A549 (cell line): ENCODE measurements around the gene SYMPK. TPM values are rescaled to one million over a fixed set of nuclear protein-coding genes. Genes with fewer than 3 reads are reported as not detected.
A peak's percentile ranks its signal among the peaks of the same experiment; 100 is the strongest.

Experiments used
- ATAC-seq, 2 experiments: fragments of 200-7000 bp in 1 of 2; fragments of >200 bp in 1 of 2; cut with Nextera tagmentation in 1 of 2; cut with Tn5 transposase in 1 of 2; 3 replicates each; pipeline versions ENCODE4 v1.8.0 to v1.9.1; 2018 to 2020; ENCODE audit warnings: mild to moderate bottlenecking in 1 of 2, moderate library complexity in 1 of 2
- CTCF ChIA-PET: fragments of 300-600 bp; sonication (Branson Sonifier 250); formaldehyde crosslinking; extraction: SDS; loops from one replicate; lab custom pipeline; 2021; ENCODE audit warnings: antibody characterized with exemption, inconsistent platforms; lab: Yijun Ruan, JAX
- POLR2A ChIA-PET: fragments of 350-600 bp; formaldehyde crosslinking; extraction: SDS; loops from one replicate; lab custom pipeline; 2021; ENCODE audit warnings: antibody characterized with exemption, inconsistent platforms; lab: Yijun Ruan, JAX
- DNase-seq, 2 experiments: peaks; one replicate each; pipeline versions ENCODE4 v3.0.0 to v3.0.0-alpha.2; 2011 to 2016; ENCODE audit warnings: low read depth in 1 of 2, low spot score in 1 of 2
- FAIRE-seq: peaks from 2 replicates; lab custom pipeline; 2011; peaks lifted over from hg19 to GRCh38; lab: Jason Lieb, UNC
- H3K27ac ChIP-seq, 2 experiments: fragments of >200 bp; sonication (Bioruptor Twin); formaldehyde crosslinking; 3 replicates each; pipeline ENCODE4 v1.5.1; 2016 to 2017
- H3K4me1 ChIP-seq: fragments of >200 bp; sonication (Bioruptor Twin); formaldehyde crosslinking; 3 replicates; pipeline ENCODE4 v1.6.1; 2016
- H3K4me2 ChIP-seq: fragments of >200 bp; sonication (Bioruptor Twin); formaldehyde crosslinking; 3 replicates; pipeline ENCODE4 v1.6.1; 2016
- H3K4me3 ChIP-seq: fragments of >200 bp; sonication (Bioruptor Twin); formaldehyde crosslinking; 3 replicates; pipeline ENCODE4 v1.5.1; 2016
- H3K9me3 ChIP-seq: fragments of >200 bp; sonication (Bioruptor Twin); formaldehyde crosslinking; 3 replicates; pipeline ENCODE4 v1.6.1; 2016
- BHLHE40 ChIP-seq: IDR thresholded peaks from 2 replicates; pipeline ENCODE4 v1.6.1; 2012; ENCODE audit warnings: low read depth, low read length, inconsistent platforms
- CEBPB ChIP-seq, 2 experiments: fragments of >200 bp in 1 of 2; sonication (Bioruptor Twin) in 1 of 2; formaldehyde crosslinking in 1 of 2; IDR thresholded peaks; 2 replicates each; pipeline ENCODE4 v1.6.1; 2012 to 2016
- CHD2 ChIP-seq: fragments of 150-350 bp; IDR thresholded peaks from 2 replicates; pipeline ENCODE4 v1.6.1; 2014; ENCODE audit warnings: low read length; ENCODE audit not compliant: partially characterized antibody
- E2F6 ChIP-seq: IDR thresholded peaks from 2 replicates; pipeline ENCODE4 v1.6.1; 2012; ENCODE audit warnings: low read depth, borderline replicate concordance
- EHF ChIP-seq: fragments of 250-450 bp; sonication (Bioruptor Pico); IDR thresholded peaks from 2 replicates; pipeline ENCODE4 v1.5.0; 2020; ENCODE audit warnings: mild to moderate bottlenecking
- ESRRA ChIP-seq: fragments of 150-350 bp; IDR thresholded peaks from 2 replicates; pipeline ENCODE4 v1.6.1; 2014; ENCODE audit warnings: mild to moderate bottlenecking, low read length, borderline replicate concordance
- FOSB ChIP-seq: fragments of 250-450 bp; sonication (Bioruptor Pico); IDR thresholded peaks from 2 replicates; pipeline ENCODE4 v1.5.0; 2020; ENCODE audit warnings: mild to moderate bottlenecking, moderate library complexity
- FOXS1 ChIP-seq: fragments of 250-450 bp; sonication (Bioruptor Pico); IDR thresholded peaks from 2 replicates; pipeline ENCODE4 v1.5.0; 2020; ENCODE audit warnings: mild to moderate bottlenecking, moderate library complexity
- HDAC2 ChIP-seq: fragments of 200-600 bp; sonication (generic); IDR thresholded peaks from 2 replicates; pipeline ENCODE4 v1.6.1; 2016
- HES2 ChIP-seq: fragments of >200 bp; sonication (Bioruptor Twin); formaldehyde crosslinking; IDR thresholded peaks from 2 replicates; pipeline ENCODE4 v1.6.1; 2016
- HEYL ChIP-seq: fragments of 250-450 bp; sonication (Bioruptor Pico); IDR thresholded peaks from 2 replicates; pipeline ENCODE4 v1.8.0; 2021; ENCODE audit warnings: mild to moderate bottlenecking, moderate library complexity
- HOXB13 ChIP-seq: fragments of 250-450 bp; sonication (Bioruptor Pico); IDR thresholded peaks from 2 replicates; pipeline ENCODE4 v1.5.0; 2020; ENCODE audit warnings: low read depth, mild to moderate bottlenecking, moderate library complexity
- JUN ChIP-seq, 2 experiments: fragments of >200 bp; sonication (Bioruptor Twin); formaldehyde crosslinking; IDR thresholded peaks; 2 replicates in 1 of 2; 3 replicates in 1 of 2; pipeline ENCODE4 v1.6.1; 2016 to 2017
- KDM5A ChIP-seq: fragments of 200-600 bp; sonication (generic); IDR thresholded peaks from 2 replicates; pipeline ENCODE4 v1.6.1; 2016; ENCODE audit warnings: antibody characterized with exemption, mild to moderate bottlenecking
- MAFK ChIP-seq: fragments of 450-650 bp; IDR thresholded peaks from 2 replicates; pipeline ENCODE4 v1.6.1; 2014; ENCODE audit not compliant: partially characterized antibody
- MAX ChIP-seq: IDR thresholded peaks from 2 replicates; pipeline ENCODE4 v1.6.1; 2012
- MAZ ChIP-seq: fragments of 150-350 bp; IDR thresholded peaks from 2 replicates; pipeline ENCODE4 v1.6.1; 2014; ENCODE audit warnings: antibody characterized with exemption, low read depth, low read length, borderline replicate concordance
- MYC ChIP-seq: IDR thresholded peaks from 2 replicates; pipeline ENCODE4 v1.6.1; 2012; ENCODE audit warnings: mild to moderate bottlenecking, inconsistent platforms, low read length, improper control_type of control experiment, borderline replicate concordance
- NPAS2 ChIP-seq: fragments of 250-450 bp; sonication (Bioruptor Pico); IDR thresholded peaks from 2 replicates; pipeline ENCODE4 v1.8.0; 2022; ENCODE audit warnings: mild to moderate bottlenecking, moderate library complexity, borderline replicate concordance
- NR3C1 ChIP-seq: fragments of >200 bp; sonication (Bioruptor Twin); formaldehyde crosslinking; IDR thresholded peaks from 3 replicates; pipeline ENCODE4 v1.6.1; 2017
- PHF8 ChIP-seq: fragments of 200-600 bp; sonication (generic); IDR thresholded peaks from 2 replicates; pipeline ENCODE4 v1.6.1; 2016; ENCODE audit warnings: low read depth, mild to moderate bottlenecking, antibody characterized with exemption, moderate library complexity, borderline replicate concordance
- POLR2A ChIP-seq: IDR thresholded peaks from 2 replicates; pipeline ENCODE4 v1.6.1; 2012; ENCODE audit warnings: mild to moderate bottlenecking, low read length
- RARB ChIP-seq: fragments of 250-450 bp; sonication (Bioruptor Pico); IDR thresholded peaks from 2 replicates; pipeline ENCODE4 v1.8.0; 2021; ENCODE audit warnings: mild to moderate bottlenecking, moderate library complexity
- RNF2 ChIP-seq: fragments of 200-600 bp; sonication (generic); IDR thresholded peaks from 2 replicates; pipeline ENCODE4 v1.6.1; 2016; ENCODE audit warnings: low read depth, mild to moderate bottlenecking, antibody characterized with exemption, moderate library complexity, borderline replicate concordance
- TP53 ChIP-seq: fragments of 250-450 bp; sonication (Bioruptor Pico); IDR thresholded peaks from 2 replicates; pipeline ENCODE4 v1.5.0; 2021; ENCODE audit warnings: mild to moderate bottlenecking, moderate library complexity
- ZNF302 ChIP-seq: fragments of 250-450 bp; sonication (Bioruptor Pico); IDR thresholded peaks from 2 replicates; pipeline ENCODE4 v1.9.0; 2021; ENCODE audit warnings: inconsistent platforms, mild to moderate bottlenecking, moderate library complexity
- WGBS: methylation state at CpG from one replicate; pipeline ENCODE4 v1.1.6; 2017; ENCODE audit errors: missing lambda C conversion rate; 5-methylcytosine and 5-hydroxymethylcytosine counted together
- polyA plus RNA-seq, 4 experiments: library from polyadenylated mRNA; depleted of rRNA in 3 of 4; stranded (reverse); fragments of >200 nt; fragmentation: RNase III in 1 of 4; extraction: RNeasy Plus Mini Kit Qiagen cat#74134 plus additional on column Dnase treatment in 1 of 4; gene quantifications; 2 replicates in 3 of 4; 3 replicates in 1 of 4; pipeline ENCODE4 v1.2.3, GENCODE V29; 2011 to 2017
- TF ChIP-seq, protein P1 (sequence below): fragments of >200 bp; sonication (Bioruptor Twin); formaldehyde crosslinking; IDR thresholded peaks from 3 replicates; pipeline ENCODE4 v1.6.1; 2016

Gene SYMPK
- polyA plus RNA-seq, 2 of the 4 experiments (the other 2 are of a cell fraction): 61.9 to 105 TPM

DNA sequence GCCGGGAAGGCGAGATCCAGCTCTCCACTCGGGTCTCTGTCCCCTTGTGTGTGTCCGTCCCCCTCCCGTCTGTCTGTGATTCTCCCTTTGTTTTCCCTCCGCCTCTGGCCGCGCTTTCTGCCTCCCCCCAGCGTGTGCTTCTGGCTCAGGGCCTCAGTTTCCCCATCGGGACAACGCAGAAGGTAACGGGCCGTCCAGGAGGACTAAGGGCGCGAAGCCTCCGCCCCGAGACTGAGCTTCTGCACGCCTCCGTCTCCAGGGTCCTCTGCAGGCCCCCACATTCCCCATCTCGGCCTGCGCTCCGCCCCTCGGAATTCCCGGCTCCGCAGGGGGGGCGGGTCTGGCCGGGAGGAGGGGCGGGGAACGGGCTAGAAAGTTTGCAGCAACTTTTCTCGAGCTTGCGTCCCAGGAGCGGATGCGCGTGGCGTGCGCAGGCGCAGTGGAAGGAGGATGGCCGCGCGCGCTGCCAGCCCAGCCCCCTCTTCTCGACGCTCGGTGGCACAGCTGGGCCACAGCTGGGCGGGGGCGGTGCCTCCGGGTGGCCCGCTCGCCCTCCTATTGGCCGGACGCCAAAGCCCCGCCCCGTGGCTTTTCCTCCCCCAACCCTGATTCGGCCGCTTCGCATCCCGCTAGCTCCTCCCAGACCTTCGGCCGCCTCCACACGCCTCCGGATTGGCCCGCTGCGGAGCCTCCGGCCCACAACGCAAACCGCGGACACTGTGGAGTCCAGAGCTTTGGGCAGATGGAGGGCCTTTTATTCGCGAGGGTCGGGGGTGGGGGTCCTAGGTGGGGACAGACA, 93.8 kb downstream of the SYMPK start, which contains the start of gene SIX5 (continued):
- peak; percentile 72 for TF ChIP-seq PHF8
- TF ChIP-seq, protein P1, sequence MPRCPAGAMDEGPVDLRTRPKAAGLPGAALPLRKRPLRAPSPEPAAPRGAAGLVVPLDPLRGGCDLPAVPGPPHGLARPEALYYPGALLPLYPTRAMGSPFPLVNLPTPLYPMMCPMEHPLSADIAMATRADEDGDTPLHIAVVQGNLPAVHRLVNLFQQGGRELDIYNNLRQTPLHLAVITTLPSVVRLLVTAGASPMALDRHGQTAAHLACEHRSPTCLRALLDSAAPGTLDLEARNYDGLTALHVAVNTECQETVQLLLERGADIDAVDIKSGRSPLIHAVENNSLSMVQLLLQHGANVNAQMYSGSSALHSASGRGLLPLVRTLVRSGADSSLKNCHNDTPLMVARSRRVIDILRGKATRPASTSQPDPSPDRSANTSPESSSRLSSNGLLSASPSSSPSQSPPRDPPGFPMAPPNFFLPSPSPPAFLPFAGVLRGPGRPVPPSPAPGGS: peak; percentile 86; the same call in 2 of the 3 replicates
- TF ChIP-seq ESRRA: no peak
- TF ChIP-seq MAFK: peak; percentile 34
- 0 out of 2 replicates have a peak, but pooled peaks have one; percentile 69 for TF ChIP-seq E2F6
- TF ChIP-seq, all 56 proteins: peak for 26

GRCh38 chr19:45768655-45768983, 94.3 kb downstream of the SYMPK start:
- WGBS: 0% methylated on average over 20 of the region's 33 CpGs
- DNase-seq (peak; percentile 65 to 79), FAIRE-seq (no peak), ATAC-seq (peak in 1 of 2 experiments; percentile 8; a peak in 3 of 6 replicates)
- no peaks in the 10 kb centered on the region for H3K9me3 ChIP-seq
- H3K4me1 ChIP-seq: peaks cover 18% of the 10 kb centered on the region
- peak overlapping the region; percentile 93 to 99 for H3K27ac ChIP-seq
- POLR2A ChIA-PET: interaction anchor here (0.9 to 4.5 kb wide), 15 partner anchors 8 to 184 kb away, joined by 3 to 68 read pairs (median 10); partner anchors contain the start of genes DMPK, DMWD, FBXO46 and OPA3
- H3K4me3 ChIP-seq: peak overlapping the region; percentile 78
- TF ChIP-seq EHF: no peak
- peak in 1 of 2 experiments; percentile 60; a peak in 1 of 4 replicates for TF ChIP-seq CEBPB (IDR thresholded peaks at IDR 0.05)
- no peak for TF ChIP-seq JUN (IDR thresholded peaks at IDR 0.05)
- no peak for TF ChIP-seq MAX
- TF ChIP-seq NPAS2 (CRISPR knock-in tag): no peak
- TF ChIP-seq MAZ: 0 out of 2 replicates have a peak, but pooled peaks have one; percentile 10
- TF ChIP-seq, protein P1: no peak
- TF ChIP-seq BHLHE40: no peak
- TF ChIP-seq CHD2: no peak
- TF ChIP-seq FOXS1 (CRISPR knock-in tag): no peak
- TF ChIP-seq RNF2: no peak
- no peak for TF ChIP-seq NR3C1
- H3K4me2 ChIP-seq: peak overlapping the region; percentile 84
- CTCF ChIA-PET: interaction anchor here (0.6 to 74.3 kb wide), 15 partner anchors 12 to 177 kb away, joined by 3 to 2204 read pairs (median 22); partner anchors contain the start of genes DMPK, DMWD, FBXO46 and FOXA3

DNA sequence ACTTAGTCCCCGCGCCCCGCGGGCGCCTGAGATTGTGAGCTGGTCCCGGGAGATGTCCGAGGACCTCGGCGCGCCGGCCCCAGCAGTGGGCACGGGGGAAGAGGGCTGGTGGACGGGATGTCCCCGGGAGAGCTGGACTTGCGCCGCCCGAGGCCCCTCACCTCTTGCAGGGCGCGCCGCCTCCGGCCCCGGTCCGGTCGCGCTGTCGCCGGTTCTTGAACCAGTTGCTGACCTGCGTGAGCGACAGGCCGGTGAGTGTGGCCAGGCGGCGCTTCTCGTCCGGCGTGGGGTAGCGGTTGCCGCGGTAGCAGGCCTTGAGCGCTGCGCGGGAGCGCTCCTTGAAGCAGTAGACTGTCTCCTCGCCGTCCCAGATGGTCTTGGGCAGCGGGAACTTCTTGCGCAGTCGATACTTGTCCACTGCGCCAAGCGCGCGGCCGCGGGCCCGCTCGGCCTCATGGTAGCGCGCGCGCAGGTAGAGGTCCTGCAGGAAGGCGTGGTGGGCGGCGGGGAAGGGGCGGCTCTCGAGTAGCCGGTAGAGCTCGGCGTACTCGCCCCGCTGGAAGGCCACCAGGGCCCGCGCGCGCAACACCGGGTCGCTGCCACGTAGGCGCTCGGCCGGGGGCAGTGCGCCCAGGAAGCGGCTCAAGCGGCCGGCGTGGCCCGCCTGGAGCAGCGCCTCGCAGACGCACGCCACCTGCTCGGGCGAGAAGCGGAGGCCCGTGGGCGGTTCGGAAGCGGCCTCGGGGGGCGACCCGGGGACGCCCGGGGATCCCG, 94.9 kb downstream of the SYMPK start:
- peak; percentile 54 to 89 for DNase-seq
- FAIRE-seq: no peak
- TF ChIP-seq POLR2A (peak; percentile 46), HDAC2 (no peak; the same call in 1 of the 2 replicates), TP53 (no peak), MYC (peak; percentile 38; the same call in 1 of the 2 replicates), FOSB (CRISPR knock-in tag) (no peak), ZNF302 (CRISPR knock-in tag) (no peak), CHD2 (no peak), HES2 (no peak), HOXB13 (CRISPR knock-in tag) (no peak), RARB (CRISPR knock-in tag) (no peak), KDM5A (no peak), HEYL (CRISPR knock-in tag) (no peak), EHF (no peak), FOXS1 (CRISPR knock-in tag) (no peak), BHLHE40 (no peak), RNF2 (peak; percentile 85; the same call in 1 of the 2 replicates)
- TF ChIP-seq, protein P1: no peak

More for the DNA sequence above, 94.9 kb downstream of the SYMPK start:
- WGBS: under 1% methylated on average over 55 of the region's 102 CpGs
- peak; percentile 2 to 6 for ATAC-seq
- Histone ChIP-seq H3K27ac (peak overlapping the region; percentile 93 to 99), H3K4me3 (peak overlapping the region; percentile 78), H3K4me2 (peak overlapping the region; percentile 84), H3K9me3 (no peaks in the 10 kb centered on the region), H3K4me1 (peaks cover 18% of the 10 kb centered on the region)
- ChIA-PET CTCF (interaction anchor here (0.6 to 74.3 kb wide), 19 partner anchors 12 to 177 kb away, joined by 3 to 2204 read pairs (median 6); partner anchors contain the start of genes DMPK, DMWD, FBXO46 and FOXA3), POLR2A (interaction anchor here (0.6 to 4.5 kb wide), 16 partner anchors 7 to 184 kb away, joined by 3 to 68 read pairs (median 8); partner anchors contain the start of genes DMPK, DMWD, FBXO46 and OPA3)
